GM21786 (cell line): ENCODE results near the gene GPN1.
"Not testable (repeated sequence)": the region's sequence is repeated elsewhere in the genome, so short reads cannot be mapped to it uniquely, and the experiment has no call there.

ENCODE experiments used
- ATAC-seq: cut with Tn5 transposase; IDR thresholded peaks from one replicate; pipeline ENCODE4 v1.9.1; 2021; ENCODE audit not compliant: unreplicated experiment

Gene GPN1

GRCh38 chr2:27626921-27627320 lies 1.9 kb upstream of the GPN1 start:
- not testable (repeated sequence) for ATAC-seq

GRCh38 chr2:27627963-27628766 lies 685 bp upstream of the GPN1 start:
- ATAC-seq = peak; percentile 18

- not testable (repeated sequence) for ATAC-seq
These were observed 1.4 kb downstream of the GPN1 start for GRCh38 chr2:27630257-27630656.

GRCh38 chr2:27634291-27634690 lies 5.4 kb downstream of the GPN1 start:
- ATAC-seq = no peak

GRCh38 chr2:27636766-27637165 lies 7.9 kb downstream of the GPN1 start:
- ATAC-seq = no peak

- no peak for ATAC-seq
These were observed 9.3 kb downstream of the GPN1 start for GRCh38 chr2:27638037-27638637.

- ATAC-seq = no peak
These were observed 9.9 kb downstream of the GPN1 start for GRCh38 chr2:27638709-27639108.

- ATAC-seq = no peak
These were observed 11.9 kb downstream of the GPN1 start for GRCh38 chr2:27640722-27641245.

GRCh38 chr2:27645197-27645596 lies 16.3 kb downstream of the GPN1 start:
- ATAC-seq = no peak

- ATAC-seq = no peak
These were observed 18.4 kb downstream of the GPN1 start for GRCh38 chr2:27647289-27647688.

GRCh38 chr2:27647737-27648136 lies 18.9 kb downstream of the GPN1 start:
- no peak for ATAC-seq

GRCh38 chr2:27651056-27651455 lies 22.2 kb downstream of the GPN1 start:
- no peak for ATAC-seq

GRCh38 chr2:27652341-27652740 lies 23.5 kb downstream of the GPN1 start:
- no peak for ATAC-seq

- ATAC-seq = no peak
These were observed 23.9 kb downstream of the GPN1 start for GRCh38 chr2:27652790-27653189.

GRCh38 chr2:27653397-27653796 lies 24.5 kb downstream of the GPN1 start:
- no peak for ATAC-seq

- ATAC-seq = no peak
These were observed 26.5 kb downstream of the GPN1 start for GRCh38 chr2:27655155-27655951.

- ATAC-seq = no peak
These were observed 32.5 kb downstream of the GPN1 start for GRCh38 chr2:27661371-27661770.

GRCh38 chr2:27663285-27664153 lies 34.7 kb downstream of the GPN1 start, which contains the start of the genes SLC4A1AP and SUPT7L:
Gene SLC4A1AP (plus strand): TSS chr2:27663889. CDS start chr2:27663915, 26 bp downstream.
Gene SUPT7L (minus strand): TSS chr2:27663614. CDS start chr2:27662192, 1,422 bp downstream.
- peak; percentile 78 for ATAC-seq

GRCh38 chr2:27664154-27664574 lies 35.3 kb downstream of the GPN1 start:
- no peak for ATAC-seq

- ATAC-seq = no peak
These were observed 35.9 kb downstream of the GPN1 start for GRCh38 chr2:27664622-27665363.
